CD4-positive, alpha-beta T cell treated with Interleukin-12 subunit alpha and Interleukin-12 subunit beta, for 1 hour (primary cell): ENCODE measurements around the gene TRIM49B.
"Not testable (repeated sequence)": the region's sequence is repeated elsewhere in the genome, so short reads cannot be mapped to it uniquely, and the experiment has no call there.

Experiments used
- DNase-seq: peaks from one replicate; pipeline ENCODE4 v3.0.0-alpha.2; 2020

Gene TRIM49B, protein sequence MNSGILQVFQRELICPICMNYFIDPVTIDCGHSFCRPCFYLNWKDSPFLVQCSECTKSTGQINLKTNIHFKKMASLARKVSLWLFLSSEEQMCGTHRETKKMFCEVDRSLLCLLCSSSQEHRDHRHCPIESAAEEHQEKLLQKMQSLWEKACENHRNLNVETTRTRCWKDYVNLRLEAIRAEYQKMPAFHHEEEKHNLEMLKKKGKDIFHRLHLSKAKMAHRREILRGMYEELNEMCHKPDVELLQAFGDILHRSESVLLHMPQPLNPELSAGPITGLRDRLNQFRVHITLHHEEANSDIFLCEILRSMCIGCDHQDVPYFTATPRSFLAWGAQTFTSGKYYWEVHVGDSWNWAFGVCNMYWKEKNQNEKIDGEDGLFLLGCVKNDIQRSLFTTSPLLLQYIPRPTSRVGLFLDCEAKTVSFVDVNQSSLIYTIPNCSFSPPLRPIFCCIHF

DNA sequence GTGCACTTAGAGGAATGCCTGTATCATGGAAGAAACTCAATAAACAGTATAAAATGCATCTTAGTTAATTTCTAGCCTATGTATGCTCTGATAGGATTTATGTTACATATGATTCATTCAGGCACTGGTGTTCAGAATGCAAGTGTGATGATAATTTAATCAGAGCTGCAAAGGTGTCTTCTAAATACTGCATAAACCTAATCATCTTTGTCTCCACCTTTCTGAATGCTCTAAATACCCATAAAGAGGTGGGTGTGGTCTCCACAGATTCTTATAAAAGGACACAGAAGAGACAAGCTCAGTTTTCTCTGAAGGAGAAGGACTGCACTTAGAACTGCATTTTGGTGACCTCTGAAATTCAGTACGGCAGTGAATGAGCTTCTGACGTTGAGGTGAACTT is at the start of gene TRIM49B:
Gene TRIM49B (plus strand): TSS at position 301 of the 400 bp plus-strand sequence. CDS start 2,777 bp downstream, outside the sequence.
- DNase-seq = not testable (repeated sequence)

DNA sequence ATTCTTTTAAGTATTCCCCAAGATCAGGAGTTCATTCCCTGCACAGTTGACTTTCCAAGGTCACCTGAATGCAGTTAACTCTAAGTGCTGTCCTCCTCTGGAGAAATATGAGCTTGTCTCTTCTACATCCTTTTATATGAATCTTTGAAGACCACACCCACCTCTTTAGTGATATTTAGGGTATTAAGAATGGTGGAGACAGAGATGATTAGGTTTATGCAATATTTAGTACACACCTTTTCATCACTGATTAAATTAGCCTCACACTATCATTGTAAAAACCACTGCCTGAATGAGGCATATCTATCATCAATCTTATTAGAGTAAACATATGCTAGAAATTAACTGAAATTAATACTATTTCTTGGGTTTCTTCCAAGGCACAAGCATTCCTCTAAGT is 44.8 kb upstream of the TRIM49B start, which contains the start of gene TRIM51G:
Gene TRIM51G (minus strand): TSS at position 101 of the 400 bp plus-strand sequence. CDS start 2,190 bp downstream, outside the sequence.
- not testable (repeated sequence) for DNase-seq

DNA sequence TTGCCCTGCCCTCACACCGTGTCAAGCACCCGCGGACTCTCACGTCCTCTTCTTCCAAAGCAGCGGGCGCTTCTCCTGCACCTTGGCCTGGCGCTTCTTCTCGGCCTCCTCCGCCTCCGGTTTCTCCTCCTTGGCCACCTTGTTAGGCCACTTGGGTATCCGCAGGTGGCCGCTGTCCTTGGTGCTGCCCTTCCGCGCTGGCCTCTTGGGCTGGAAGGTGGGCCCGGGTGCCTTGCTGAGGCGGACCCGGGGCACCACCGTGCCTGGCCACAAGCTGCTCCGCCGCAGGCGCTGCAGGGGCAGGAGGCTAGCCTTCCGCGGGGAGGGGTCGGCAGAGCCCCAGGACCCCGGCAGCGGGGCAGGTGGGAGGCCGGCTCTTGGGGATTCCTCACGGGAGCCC is 19.6 kb downstream of the TRIM49B start:
- DNase-seq = not testable (repeated sequence)

DNA sequence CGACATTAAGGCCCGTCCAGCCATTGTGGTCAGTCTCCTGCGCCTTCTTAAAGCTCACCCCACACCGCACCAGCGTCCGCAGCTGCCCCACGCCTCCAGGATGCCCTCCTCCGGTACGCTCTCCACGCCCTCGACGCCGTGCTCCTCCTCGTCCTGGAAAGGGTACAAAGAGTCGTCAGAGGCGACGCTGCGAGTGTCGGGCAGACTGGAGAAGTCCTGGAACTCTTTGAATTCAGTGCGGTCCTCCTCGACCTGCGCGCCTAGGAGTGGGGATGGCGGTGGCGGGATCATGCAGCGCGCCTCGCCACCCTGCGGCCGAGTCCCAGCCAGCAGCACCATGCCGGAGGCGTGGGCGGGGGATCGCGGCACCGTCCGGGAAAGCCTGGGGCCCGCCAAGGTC is 21.2 kb downstream of the TRIM49B start:
- not testable (repeated sequence) for DNase-seq

DNA sequence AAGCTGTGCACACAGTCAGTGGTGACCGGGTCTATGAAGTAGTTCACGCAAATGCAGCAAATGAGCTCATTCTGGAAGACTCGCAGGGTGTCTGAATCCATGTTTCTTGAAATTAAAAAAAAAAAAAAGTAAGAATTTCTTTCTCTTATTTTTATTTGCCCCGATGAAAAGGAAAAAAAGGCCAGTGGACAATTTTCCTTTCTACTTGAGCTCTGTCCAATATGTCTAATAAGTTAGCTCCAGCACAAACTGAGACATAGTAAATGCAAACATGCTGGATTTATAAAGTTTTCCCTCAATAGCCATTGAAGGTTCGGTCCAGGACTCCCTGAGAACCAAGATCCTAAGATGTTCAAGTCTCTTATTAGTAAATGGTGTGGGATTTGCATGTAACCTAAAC is 30.4 kb downstream of the TRIM49B start, which contains the start of gene TRIM64C:
Gene TRIM64C (minus strand): TSS at position 101 of the 400 bp plus-strand sequence. CDS start 0 bp downstream, at position 101.
- not testable (repeated sequence) for DNase-seq

DNA sequence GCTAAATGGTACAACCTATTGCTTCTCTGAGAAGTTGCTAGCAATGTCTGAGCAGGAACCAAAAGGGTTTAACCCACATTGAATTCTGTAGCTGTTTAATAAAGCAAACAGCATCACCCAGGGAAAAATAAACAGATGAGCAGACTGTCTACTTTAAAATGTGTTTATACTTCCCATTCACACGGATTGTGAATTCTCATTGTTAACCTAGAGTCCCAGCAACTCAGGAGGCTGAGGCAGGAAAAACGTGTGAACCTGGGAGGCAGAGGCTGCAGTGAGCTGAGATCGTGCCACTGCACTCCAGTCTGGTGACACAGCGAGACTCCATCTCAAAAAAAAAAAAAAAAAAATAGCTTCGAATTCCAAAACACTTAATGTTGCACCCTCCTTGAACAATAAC is 41.3 kb downstream of the TRIM49B start:
- DNase-seq = not testable (repeated sequence)
